HuH-7.5 (cell line): ENCODE measurements around the gene RASSF4.

Experiments
- DNase-seq: peaks from one replicate; pipeline ENCODE4 v3.0.0; 2011; ENCODE audit warnings: low spot score

The RASSF4 gene

DNA sequence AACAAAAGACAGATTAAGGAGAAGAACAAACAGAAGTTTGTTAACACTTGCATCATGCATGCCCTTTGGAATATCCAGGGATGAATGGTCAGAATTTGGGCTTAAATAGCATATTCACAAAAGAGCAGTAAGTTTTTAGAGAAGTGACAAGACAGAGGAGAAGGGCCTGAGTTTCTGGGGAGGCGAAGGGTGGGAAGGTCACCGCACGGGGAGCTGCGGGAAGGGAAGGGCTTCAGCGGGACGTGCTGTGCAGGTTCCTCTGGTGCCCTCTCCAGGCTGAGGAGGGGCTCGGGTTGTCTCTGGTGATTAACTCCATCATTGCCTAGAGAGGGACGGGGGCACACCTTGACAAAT lies 30.7 kb downstream of the RASSF4 start:
- no peak for DNase-seq

DNA sequence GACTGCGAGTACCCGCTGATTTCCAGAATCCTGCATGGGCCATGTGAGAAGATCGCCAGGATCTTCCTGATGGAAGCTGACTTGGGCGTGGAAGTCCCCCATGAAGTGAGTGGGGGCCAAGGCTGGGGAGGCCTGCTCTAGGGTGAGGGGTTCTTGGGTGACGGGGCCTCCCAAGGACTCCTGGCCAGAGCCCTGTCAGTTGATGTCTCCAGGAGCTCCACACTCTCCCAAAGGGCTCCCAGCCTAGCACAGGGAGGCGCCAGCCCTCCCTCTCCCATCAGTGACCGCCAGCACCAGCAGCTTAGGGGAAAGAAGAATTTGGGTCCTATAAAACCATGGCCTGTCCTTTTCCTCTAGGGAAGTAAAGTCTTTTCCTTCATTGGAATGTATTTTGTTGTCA lies 31.4 kb downstream of the RASSF4 start:
- DNase-seq = no peak

GRCh38 chr10:44991571-44991970 lies 32.0 kb downstream of the RASSF4 start:
- no peak for DNase-seq

- no peak for DNase-seq
Measured at GRCh38 chr10:44992070-44992731, 32.6 kb downstream of the RASSF4 start.

DNA sequence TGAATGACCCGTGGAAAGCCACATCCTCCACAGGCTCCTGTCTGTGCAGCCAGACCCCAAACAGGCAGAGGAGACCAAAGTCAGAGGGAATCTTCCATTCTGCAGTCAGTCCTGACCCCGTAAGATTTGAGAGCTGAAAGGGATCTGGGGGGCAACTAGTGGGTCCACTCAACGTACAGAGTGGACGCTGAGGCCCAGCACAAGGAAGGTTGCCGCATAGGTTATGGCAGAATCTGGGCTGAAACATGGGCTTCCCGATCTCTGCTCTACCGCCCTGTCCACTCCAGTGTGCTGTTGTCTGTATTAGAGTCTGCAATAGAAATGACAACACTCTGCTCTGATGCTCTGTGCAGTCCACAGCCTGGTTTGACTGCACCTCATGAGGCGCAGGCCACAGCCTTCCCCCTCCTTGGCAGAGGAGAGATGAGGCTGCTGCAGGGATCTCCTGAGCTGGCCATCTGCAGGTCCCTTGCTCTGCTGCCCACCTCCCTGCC lies 33.2 kb downstream of the RASSF4 start:
- DNase-seq = no peak

GRCh38 chr10:44993226-44993921 lies 33.8 kb downstream of the RASSF4 start:
- no peak for DNase-seq

GRCh38 chr10:44993922-44994751 lies 34.5 kb downstream of the RASSF4 start:
- DNase-seq = no peak

GRCh38 chr10:44994752-44995530 lies 35.3 kb downstream of the RASSF4 start:
- DNase-seq = no peak

DNA sequence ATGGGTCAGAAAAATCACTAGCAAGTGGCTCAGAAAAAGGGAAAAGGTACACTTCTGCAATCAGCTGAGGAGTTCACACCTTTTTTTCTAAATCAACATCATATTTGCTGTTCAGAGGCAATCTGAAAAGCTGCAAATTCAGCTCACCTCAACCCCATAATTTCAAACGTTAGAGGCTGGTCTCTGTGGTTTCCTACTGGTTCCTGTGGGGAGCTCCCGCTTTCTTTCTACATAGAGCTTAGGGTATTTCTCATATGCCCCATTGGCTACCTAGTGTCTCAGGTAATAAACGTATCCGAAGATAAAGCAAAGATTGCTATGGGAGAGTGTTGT lies 35.9 kb downstream of the RASSF4 start:
- DNase-seq = no peak

GRCh38 chr10:44995914-44996669 lies 36.5 kb downstream of the RASSF4 start:
- no peak for DNase-seq

GRCh38 chr10:44997105-44997748 lies 37.6 kb downstream of the RASSF4 start:
- DNase-seq = no peak

DNA sequence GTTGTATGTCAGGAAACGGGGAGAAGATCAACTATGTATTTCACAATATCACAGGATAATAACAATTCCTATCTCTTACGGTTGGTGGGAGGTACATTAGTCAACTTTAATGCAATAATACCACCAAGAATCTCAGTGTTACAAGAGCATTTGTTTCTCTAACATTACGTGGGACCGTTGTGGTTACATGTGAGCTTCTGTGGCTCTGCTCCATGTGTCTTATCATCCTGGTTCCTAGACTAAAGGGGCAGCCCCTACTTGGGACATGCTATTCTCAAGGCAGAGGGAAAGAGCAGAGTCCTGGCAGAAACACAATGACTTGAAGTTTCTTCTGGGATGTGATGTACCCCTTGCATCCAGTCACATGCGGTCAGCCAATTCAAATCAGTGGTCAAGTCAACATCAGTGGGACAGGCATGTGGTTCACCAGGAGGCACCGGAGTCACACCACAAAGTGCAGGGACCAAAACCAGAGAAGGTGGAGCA lies 38.6 kb downstream of the RASSF4 start:
- DNase-seq = no peak

DNA sequence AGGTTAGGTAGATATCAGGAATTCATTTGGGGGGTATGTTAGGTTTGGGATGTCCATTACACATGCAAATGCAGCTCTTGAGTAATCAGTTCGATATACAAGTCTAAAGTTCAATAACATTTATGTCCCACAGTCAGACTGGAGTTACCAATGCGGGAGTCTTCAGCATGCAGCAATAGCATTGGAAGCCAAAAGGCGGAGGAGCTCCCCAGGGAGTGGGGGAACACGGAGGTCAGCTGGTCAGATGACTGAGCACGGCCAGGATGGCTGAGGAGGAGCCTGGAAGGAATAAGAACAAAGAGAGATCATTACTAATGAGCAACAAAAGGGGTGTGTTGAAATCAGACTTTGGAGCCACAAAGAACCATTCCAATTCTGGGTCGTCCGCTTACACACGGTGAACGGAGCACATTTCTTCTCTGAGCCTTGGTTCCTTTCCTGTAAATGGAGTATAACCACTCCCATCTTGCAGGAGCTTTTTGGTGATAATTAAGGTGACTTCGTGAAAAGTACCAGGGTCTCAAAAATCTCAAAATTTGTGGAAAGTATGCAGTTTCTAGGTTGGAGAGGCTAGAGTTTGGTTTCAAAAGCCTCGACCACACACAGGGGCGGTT lies 40.6 kb downstream of the RASSF4 start:
- peak; percentile 36 for DNase-seq

DNA sequence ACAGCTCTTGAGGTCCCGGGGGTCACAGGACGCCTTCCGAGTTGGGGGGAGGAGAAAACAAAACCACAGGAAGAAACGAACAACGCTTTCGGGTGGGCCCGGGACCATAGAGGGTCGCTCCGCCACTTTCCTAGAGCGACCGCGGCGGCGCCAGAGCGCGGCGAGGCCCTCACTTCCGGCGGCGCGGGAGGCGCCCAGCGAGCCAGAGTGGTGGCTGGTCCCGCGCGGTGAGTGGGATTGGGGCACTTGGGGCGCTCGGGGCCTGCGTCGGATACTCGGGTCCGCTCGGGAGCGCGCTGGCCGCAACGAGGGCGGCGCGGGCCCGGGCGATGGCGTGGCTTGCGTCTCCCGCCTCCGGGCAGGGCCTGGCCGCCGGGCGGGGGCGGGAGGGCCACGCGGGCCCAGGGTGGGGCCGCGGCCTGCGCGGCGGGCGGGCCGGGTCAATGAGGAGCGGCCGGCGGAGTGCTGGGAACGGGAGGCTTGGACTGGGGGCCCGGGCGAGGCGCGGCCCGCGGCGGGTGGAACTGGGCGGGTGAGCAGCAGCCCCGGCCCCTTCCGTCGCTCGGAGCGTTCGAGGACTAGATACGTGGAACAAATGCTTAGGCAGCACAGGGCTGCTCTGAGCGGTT lies 41.3 kb downstream of the RASSF4 start, which contains the start of gene ZNF22:
TSS of gene ZNF22 (plus strand) at position 172 of the 629 bp plus-strand sequence. CDS start 2,446 bp downstream, outside the sequence.
- peak; percentile 34 for DNase-seq

GRCh38 chr10:45001381-45002148 lies 42.0 kb downstream of the RASSF4 start:
- DNase-seq = peak; percentile 54

DNA sequence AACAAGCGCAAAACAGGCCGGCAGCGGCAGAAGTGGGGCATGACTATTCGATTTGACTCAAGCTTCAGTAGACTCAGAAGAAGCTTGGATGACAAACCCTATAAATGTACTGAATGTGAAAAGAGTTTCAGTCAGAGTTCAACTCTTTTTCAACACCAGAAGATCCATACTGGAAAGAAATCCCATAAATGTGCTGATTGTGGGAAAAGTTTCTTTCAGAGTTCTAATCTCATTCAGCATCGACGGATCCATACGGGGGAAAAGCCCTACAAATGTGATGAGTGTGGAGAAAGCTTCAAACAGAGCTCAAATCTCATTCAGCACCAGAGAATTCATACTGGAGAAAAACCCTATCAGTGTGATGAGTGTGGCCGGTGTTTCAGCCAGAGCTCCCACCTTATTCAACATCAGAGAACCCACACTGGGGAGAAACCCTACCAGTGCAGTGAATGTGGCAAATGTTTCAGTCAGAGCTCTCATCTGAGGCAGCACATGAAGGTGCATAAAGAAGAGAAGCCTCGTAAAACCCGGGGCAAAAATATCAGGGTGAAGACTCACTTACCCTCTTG lies 43.9 kb downstream of the RASSF4 start:
- no peak for DNase-seq

GRCh38 chr10:45004661-45005060 lies 45.1 kb downstream of the RASSF4 start:
- no peak for DNase-seq

GRCh38 chr10:45005284-45005683 lies 45.7 kb downstream of the RASSF4 start:
- DNase-seq = no peak
